MM.1S (cell line): ENCODE data around the gene L1CAM.

ENCODE experiments used
- DNase-seq: peaks from one replicate; pipeline ENCODE4 v3.0.0-alpha.2; 2015
- H2AFZ ChIP-seq: fragments of 300-600 bp; sonication (generic); 2 replicates; pipeline ENCODE4 v1.6.0; 2016; ENCODE audit warnings: antibody characterized with exemption, low read length
- H3F3A ChIP-seq: fragments of 300-600 bp; sonication (generic); 2 replicates; pipeline ENCODE4 v1.6.1; 2016; ENCODE audit warnings: mild to moderate bottlenecking, antibody characterized with exemption, low read length, moderate library complexity, mixed read lengths; ENCODE audit not compliant: insufficient read depth
- H3K27ac ChIP-seq: fragments of 300-600 bp; sonication (generic); 2 replicates; pipeline ENCODE4 v1.5.1; 2016; ENCODE audit warnings: mild to moderate bottlenecking, low read length
- H3K27me3 ChIP-seq: fragments of 300-600 bp; sonication (generic); replicated peaks from 2 replicates; pipeline ENCODE4 v1.6.0; 2016; ENCODE audit warnings: low read length; ENCODE audit not compliant: insufficient read depth
- H3K36me3 ChIP-seq: fragments of 300-600 bp; sonication (generic); replicated peaks from 2 replicates; pipeline ENCODE4 v1.6.1; 2016; ENCODE audit warnings: mild to moderate bottlenecking, low read length, mixed read lengths; ENCODE audit not compliant: insufficient read depth
- H3K4me1 ChIP-seq: fragments of 300-600 bp; sonication (generic); 2 replicates; pipeline ENCODE4 v1.6.1; 2016; ENCODE audit warnings: low read length, mixed read lengths
- H3K4me2 ChIP-seq: fragments of 300-600 bp; sonication (generic); 2 replicates; pipeline ENCODE4 v1.6.0; 2016; ENCODE audit warnings: low read depth, low read length
- H3K4me3 ChIP-seq: fragments of 300-600 bp; sonication (generic); 2 replicates; pipeline ENCODE4 v1.5.1; 2016; ENCODE audit warnings: low read length, mixed read lengths
- H3K79me2 ChIP-seq: fragments of 300-600 bp; sonication (generic); 2 replicates; pipeline ENCODE4 v1.6.1; 2016; ENCODE audit warnings: mixed run types, low read length, mixed read lengths
- H3K9ac ChIP-seq: fragments of 300-600 bp; sonication (generic); 2 replicates; pipeline ENCODE4 v1.6.1; 2016; ENCODE audit warnings: low read length, mixed read lengths
- H3K9me2 ChIP-seq: fragments of 300-600 bp; sonication (generic); replicated peaks from 2 replicates; pipeline ENCODE4 v1.6.1; 2016; ENCODE audit warnings: mild to moderate bottlenecking, low read length, mixed read lengths; ENCODE audit not compliant: insufficient read depth
- H3K9me3 ChIP-seq: fragments of 300-600 bp; sonication (generic); replicated peaks from 2 replicates; pipeline ENCODE4 v1.6.1; 2016; ENCODE audit warnings: mild to moderate bottlenecking, low read length, mixed read lengths; ENCODE audit not compliant: insufficient read depth
- H4K20me1 ChIP-seq: fragments of 300-600 bp; sonication (generic); 2 replicates; pipeline ENCODE4 v1.6.1; 2016; ENCODE audit warnings: mild to moderate bottlenecking, low read length, moderate library complexity, mixed read lengths; ENCODE audit not compliant: insufficient read depth
- CTCF ChIP-seq: fragments of 300-600 bp; sonication (generic); IDR thresholded peaks from 2 replicates; pipeline ENCODE4 v1.5.1; 2016; ENCODE audit warnings: antibody characterized with exemption, low read length, mixed read lengths
- EZH2 ChIP-seq: fragments of 300-600 bp; sonication (generic); optimal IDR thresholded peaks from 2 replicates; pipeline ENCODE3; 2017; ENCODE audit warnings: low read depth, mild to moderate bottlenecking, antibody characterized with exemption, low read length, mixed read lengths
- EZH2phosphoT487 ChIP-seq: fragments of 300-600 bp; sonication (generic); IDR thresholded peaks from 2 replicates; pipeline ENCODE4 v1.6.1; 2018; ENCODE audit warnings: antibody characterized with exemption, low read length

Gene L1CAM

DNA sequence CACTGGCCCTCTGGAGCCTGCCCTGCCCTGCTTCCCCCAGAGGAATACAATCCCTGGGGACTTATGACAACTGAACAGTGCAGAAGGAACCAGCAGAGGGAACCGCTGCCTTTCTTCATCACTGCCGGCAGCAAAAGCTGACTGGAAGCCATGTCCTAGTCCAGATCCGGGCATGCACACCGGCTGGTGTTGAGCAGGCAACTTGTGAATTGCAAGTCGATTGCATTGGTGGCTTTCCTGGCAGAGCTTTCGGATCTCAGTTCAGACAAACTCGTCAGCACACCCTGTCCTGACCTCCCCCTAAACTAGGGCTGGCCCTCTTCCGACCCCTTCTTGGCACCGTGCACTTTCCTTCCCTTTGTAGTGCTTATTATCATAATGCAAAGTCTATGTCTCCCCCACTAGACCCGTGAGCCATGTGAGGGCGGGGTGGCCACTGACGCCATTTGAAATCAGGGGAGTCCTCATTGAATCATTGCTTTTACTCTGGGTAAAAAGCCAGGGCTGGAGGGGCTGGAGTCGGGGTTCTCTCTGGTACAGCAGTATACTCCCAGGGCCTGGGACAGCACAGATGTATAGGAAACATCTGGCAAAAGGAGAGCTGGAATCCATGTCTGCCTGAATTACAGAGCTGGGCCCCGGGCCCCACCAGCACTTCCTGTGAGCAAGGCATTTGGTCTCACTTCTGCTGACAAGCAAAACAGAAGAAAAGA lies 38.3 kb upstream of the L1CAM start:
- TF ChIP-seq EZH2phosphoT487 (no peak), CTCF (peak; percentile 27)
- Histone ChIP-seq H3K27ac (peak overlapping the region; percentile 98), H3K9me3 (no peaks in the 10 kb centered on the region), H3K79me2 (peaks cover 42% of the 10 kb centered on the region), H3K4me1 (peaks cover 8% of the 10 kb centered on the region; the same call in 1 of the 2 replicates), H3K9ac (peak overlapping the region; percentile 98), H3K4me3 (peak overlapping the region; percentile 90), H3K36me3 (no peaks in the 10 kb centered on the region), H3K4me2 (peak overlapping the region; percentile 85), H4K20me1 (no peaks in the 10 kb centered on the region), H2AFZ (no peak overlapping the region), H3K9me2 (no peaks in the 10 kb centered on the region), H3F3A (peaks cover 34% of the 10 kb centered on the region), H3K27me3 (no peaks in the 10 kb centered on the region)
- DNase-seq, result peak; percentile 42

- TF ChIP-seq EZH2phosphoT487 (no peak), CTCF (no peak), EZH2 (no peak)
- Histone ChIP-seq H4K20me1 (no peaks in the 10 kb centered on the region), H3K36me3 (no peaks in the 10 kb centered on the region), H3K27ac (no peak overlapping the region), H3K27me3 (no peaks in the 10 kb centered on the region), H3K9me3 (no peaks in the 10 kb centered on the region), H3K9ac (no peak overlapping the region), H3K4me2 (no peak overlapping the region), H2AFZ (no peak overlapping the region), H3K4me3 (no peak overlapping the region), H3K4me1 (0 out of 2 replicates have a peak, but pooled peaks cover 4% of the 10 kb centered on the region), H3F3A (peaks cover 34% of the 10 kb centered on the region), H3K79me2 (peaks cover 42% of the 10 kb centered on the region), H3K9me2 (no peaks in the 10 kb centered on the region)
- no peak for DNase-seq
Measured at GRCh38 chrX:153922932-153923857, 37.2 kb upstream of the L1CAM start.

- Histone ChIP-seq H3K9ac (no peak overlapping the region), H3K9me2 (no peaks in the 10 kb centered on the region), H3K4me1 (0 out of 2 replicates have a peak, but pooled peaks cover 4% of the 10 kb centered on the region), H3K27me3 (no peaks in the 10 kb centered on the region), H3F3A (peaks cover 24% of the 10 kb centered on the region), H3K4me2 (no peak overlapping the region), H2AFZ (no peak overlapping the region), H4K20me1 (no peaks in the 10 kb centered on the region), H3K27ac (no peak overlapping the region), H3K4me3 (no peak overlapping the region), H3K36me3 (no peaks in the 10 kb centered on the region), H3K79me2 (peaks cover 42% of the 10 kb centered on the region), H3K9me3 (no peaks in the 10 kb centered on the region)
- DNase-seq, result no peak
- TF ChIP-seq EZH2phosphoT487, result no peak
- TF ChIP-seq EZH2, result no peak
- TF ChIP-seq CTCF, result no peak
Measured at GRCh38 chrX:153921511-153922446, 35.8 kb upstream of the L1CAM start.
